HT1080 (cell line): Measurements from ENCODE around the gene ITPKB. TPM values are rescaled to one million over a fixed set of nuclear protein-coding genes. Genes with fewer than 3 reads are reported as not detected.

Experiments
- DNase-seq: peaks from one replicate; pipeline ENCODE4 v3.0.0-alpha.2; 2015; ENCODE audit warnings: low read depth
- total RNA-seq: library from RNA; depleted of rRNA; stranded (reverse); fragments of >200 nt; shearing (Covaris generic); gene quantifications from 2 replicates; pipeline ENCODE4 v1.2.3, GENCODE V29; 2014

The ITPKB gene
- total RNA-seq, 1 experiment from 2014 or later = 8.0 TPM

DNA sequence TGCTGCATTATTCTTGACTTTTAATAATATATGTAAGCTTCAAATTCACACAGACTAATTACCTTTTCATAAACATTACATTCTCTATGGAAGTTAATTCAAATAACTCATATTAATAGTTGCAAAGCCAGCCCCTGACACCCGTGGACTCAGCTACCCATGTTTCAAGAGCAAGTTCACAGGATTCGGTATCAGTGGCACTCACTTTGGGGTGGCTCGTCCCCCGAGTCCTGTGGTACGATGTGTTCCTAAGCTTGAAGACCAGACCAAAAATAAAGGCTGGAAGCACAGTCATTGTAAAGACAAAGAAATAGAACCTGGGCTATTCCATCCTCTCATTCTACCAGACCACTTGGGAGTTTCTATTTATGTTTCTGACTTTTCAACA lies 70.9 kb downstream of the ITPKB start:
- DNase-seq = no peak

DNA sequence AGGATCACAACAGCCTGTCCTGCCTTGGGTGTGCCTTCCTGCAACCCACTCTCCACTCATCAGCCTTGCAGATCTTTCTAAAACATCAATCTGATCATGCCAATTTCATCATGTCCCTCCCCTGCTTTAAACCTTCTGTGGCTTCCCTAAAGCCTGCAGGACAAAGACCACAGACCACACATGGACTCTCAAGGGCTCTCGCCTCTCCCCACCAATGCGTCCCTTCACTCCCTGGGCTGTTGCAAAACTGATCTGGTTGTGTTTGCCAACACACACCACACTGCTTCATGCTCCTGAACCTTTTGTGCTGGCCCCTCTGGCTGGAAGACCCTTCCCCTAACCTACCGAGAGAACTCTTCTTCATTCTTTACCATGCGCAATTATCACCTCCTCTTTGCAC lies 72.4 kb downstream of the ITPKB start:
- DNase-seq = no peak

DNA sequence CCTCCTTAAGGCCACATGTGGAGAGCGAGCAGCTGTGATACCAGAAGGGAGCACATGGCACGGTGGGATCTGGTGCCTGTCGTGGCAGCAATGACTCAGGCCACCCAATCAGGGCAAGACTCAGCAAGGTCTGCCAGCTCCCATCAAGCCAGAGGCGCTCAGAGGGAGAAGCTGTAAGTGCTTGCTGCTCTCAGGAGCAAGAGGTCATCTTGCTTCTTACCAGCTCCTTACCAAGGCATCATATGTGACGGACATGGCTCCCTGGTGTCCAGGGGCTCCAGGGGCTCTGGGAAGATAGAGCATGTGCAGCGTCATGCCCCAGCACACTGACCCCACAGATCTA lies 72.9 kb downstream of the ITPKB start:
- no peak for DNase-seq

DNA sequence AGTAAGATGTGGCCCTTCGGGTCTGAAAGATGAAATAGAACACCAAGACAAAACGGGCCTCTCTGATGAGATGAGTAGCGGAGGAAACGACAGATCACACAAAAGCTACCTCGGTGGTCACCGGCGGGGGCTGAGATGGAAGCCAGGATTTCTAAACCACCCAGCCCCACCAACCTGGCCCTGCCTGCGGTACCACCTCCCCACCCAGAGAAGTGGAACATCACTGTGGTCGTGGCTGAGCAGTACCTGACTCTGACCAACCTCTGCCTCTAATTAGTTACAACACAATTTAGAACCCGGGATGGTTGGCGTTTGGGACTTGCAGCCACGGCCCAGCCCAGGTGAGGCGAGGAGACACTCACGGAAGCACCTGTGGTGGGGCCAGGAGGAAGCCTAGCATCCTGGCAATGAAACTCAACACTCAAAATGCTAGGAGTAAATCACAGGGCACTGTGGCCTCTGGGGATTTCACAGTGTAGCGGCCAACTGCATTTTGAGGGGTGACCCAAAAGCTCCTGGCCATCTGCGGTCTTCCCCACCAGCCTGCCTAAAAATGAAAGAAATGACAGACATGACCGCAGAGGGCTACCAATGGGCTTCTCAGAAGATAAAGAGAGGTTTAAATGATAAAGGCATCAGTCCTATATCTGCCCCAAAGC lies 73.4 kb downstream of the ITPKB start:
- no peak for DNase-seq

DNA sequence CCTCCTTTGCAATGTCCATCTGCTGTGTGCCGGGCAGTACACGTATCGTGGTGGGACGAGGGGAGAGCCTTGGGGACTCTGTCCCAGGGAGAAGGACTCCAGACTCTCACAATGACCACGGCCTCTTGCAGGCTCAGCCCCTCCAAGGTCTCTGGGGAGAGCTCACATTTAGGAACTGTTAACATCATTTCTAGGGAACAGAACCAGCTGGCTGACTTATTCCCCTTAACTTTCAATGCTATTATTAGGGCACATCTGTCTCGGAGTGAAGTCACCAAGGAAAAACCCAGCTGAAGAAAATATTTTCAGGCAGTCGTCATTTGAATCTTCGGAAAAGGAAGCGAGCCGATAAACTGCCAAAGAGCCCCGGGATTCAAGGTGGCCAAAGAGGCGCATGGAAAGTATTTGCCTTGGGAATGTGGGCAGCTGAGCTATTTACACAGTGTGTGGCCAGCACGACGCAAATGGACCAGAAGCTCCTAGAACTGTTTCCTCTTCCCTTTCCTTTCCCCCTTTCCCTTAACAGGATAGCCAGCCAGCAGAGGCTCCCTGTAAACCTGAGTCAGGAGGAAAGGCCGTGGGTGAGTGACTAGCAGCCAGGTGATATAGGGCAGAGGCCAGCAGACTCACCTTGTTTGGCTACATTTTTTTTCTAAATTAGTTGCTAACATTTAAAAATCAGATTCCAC lies 74.5 kb downstream of the ITPKB start:
- DNase-seq = no peak

DNA sequence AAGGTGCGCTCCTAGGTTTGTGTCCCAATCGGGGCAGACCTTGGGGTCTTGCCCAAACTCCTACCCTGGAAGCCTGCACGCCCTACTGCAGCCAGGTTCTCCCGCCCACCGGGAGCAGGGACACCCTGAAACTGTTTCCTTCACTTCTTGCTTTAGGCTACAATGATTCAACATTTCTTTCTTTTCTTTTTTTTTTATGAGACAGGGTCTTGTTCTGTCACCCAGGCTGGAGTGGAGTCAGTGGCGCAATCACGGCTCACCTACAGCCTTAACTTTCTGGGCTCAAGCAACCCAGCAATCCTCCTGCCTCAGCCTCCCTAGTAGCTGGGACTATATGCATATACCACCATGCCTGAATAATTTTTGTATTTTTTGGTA lies 75.8 kb downstream of the ITPKB start:
- DNase-seq = no peak

DNA sequence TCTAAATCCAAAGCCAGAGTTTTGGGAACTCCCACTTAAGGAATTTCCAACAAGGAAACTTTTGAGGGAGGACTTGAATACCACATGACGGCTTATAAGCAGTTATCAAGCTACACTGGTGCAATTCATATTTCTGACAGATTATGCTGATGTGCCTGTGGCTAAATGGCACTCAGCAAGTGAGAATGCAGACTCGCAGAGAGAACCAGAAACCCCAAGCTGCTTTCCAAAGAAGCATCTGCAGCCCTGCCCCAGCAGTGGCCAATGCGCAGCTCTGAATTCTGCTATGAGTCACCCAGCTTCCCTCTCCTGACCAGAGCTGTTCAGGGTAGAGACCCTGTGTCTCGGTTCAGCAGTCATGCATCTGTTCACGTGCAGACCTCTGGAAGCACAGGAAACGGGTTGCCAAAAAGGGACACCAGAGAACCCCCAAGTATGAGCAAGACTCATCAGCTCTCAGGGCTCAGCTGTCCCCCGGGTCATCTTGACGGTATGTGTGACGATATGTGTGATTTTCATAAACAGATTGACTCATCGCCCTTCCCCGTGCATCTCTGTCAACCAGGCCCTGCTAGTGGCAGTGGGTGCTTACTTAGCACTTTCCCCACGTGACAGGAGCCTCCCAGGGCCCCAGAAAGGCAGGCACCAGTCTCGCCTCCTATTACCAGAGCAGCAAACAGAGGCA lies 76.3 kb downstream of the ITPKB start:
- DNase-seq = peak; percentile 98

DNA sequence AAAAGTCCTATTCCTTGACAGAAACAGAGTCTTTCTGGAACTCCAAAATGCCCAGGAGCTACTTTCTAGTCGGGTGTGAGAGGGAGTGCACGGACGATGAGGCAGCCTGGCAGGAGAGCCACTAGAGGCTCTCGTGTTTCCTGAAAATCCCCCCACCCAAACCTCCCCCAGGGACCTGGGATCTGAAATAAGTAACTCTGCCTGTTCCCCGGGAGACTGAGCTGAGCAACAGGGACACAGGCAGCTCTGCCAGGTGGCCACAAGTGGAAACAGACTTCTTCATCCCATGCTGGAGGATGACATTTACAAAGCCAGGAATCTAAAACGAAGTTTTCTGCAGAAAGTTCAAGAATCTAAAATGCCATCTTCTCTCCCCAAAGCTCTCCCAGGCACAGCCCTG lies 77.1 kb downstream of the ITPKB start:
- no peak for DNase-seq

DNA sequence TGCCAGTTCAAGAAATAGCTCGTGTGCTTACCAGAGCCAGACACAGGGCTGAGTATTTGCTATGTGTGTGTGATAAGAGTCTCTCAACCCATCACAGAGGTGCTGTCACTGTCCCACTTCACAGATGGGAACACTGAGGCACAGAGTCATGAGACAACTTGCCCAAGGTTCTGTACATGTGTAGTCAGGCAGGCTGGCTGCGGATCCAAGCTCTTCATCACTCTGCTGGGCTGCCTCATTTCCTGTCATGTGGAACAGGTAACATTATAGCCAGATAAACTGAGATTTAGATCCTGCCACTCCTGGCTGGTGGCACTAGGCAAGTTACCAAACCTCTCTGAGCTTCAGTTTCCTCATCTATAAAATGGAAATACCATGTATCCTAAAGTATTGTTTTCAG lies 77.8 kb downstream of the ITPKB start:
- peak; percentile 8 for DNase-seq

DNA sequence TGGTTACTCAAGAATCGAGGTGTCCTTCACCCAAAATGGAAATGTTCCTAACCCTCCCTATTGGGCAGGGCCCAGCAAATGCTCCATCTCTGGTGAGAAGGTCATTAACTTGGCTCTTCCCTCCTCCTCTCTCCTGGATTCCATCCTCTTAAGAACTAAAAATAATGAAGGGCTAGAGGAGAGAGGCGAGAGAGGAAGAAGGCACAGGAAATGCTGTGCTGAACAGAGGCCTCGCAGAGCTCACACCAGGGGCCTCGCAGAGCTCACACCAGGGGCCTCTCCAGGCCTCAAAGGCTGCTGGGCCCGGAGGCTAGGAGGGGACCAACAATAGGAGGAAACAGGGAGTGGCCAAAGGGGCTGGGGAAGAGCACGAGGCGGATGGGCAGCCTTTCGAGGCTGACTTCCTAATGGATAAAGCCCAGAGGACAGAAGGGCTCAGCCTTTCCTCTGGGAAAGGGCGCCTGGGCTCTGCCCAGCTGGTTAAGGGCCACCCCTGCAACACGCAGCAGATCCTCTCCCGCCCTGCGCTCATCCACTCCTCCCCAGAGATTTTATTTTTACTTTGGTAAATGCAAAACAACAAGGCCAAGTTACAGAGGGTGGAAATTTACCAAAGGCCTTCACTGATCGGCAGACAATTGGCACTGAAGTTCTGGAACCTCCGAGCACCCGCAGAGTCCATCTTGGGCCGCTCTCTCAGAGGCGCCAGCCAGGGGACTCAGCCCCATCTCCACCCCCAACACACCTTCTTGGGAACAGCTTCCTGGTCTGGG lies 78.5 kb downstream of the ITPKB start:
- DNase-seq = no peak

DNA sequence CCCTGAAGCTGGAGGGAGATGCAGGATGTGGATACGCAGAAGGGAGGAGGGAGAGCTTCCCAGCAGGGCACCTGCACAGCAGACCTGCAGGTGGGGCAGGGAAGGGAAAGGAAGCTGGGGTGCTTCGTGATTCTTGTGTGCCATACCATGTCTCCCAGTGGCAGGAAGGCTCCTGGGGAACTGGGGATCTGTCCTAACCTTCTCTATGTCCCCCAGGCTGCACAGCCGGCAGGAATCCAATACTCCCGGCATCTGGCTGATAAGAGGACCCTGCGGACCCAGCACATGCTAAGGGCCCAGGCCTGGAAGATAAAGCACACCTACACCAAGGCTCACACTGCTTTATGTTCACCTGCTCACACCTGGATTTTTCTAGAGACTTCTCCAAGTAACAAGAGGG lies 79.4 kb downstream of the ITPKB start:
- no peak for DNase-seq

DNA sequence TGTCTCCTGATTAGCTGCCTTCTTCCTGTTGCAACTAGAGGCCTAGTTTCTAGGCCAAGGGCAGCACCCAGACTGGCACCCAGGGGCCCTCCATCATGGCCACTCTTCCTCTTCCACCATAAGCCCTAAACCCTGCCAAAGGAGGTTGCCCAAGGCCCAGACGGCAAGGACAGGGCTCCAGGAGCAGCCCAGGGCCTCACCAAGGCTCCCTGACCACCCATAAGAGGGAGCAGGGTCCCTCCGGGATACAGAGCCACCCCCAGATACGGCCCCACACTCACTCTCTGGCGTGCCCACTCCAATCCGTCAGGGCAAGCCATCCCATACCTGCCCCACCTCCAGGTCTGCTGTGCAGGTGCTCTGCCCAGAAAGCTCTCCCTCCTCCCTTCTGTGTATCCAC lies 79.9 kb downstream of the ITPKB start:
- no peak for DNase-seq

DNA sequence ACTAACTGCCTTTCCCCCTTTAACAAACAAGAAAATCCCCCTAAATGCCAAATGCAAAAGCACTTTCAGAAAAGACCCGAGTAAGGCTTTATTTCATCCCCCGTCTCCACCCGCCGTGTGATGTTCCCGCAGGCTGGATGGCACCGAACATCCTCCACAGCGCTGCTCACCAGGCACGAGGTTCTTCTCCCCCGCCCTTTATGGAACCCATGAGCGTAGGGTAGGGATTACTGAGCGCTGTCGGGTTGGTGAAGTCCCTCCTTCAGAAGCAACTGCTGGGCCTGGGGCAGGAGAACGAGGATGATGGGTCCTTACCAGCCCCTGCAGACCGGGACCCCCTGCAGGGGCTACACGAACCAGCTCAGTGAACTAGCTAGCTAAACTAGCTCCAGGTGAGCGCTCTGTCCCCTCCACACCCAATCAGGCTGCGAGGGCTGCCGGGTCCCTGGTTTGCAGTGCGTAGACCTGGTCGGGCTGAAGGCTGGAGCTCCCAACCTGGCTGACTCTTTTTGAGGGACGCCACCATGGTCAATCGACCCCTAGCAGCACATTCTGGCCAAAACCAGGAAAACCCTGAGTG lies 80.4 kb downstream of the ITPKB start:
- no peak for DNase-seq

DNA sequence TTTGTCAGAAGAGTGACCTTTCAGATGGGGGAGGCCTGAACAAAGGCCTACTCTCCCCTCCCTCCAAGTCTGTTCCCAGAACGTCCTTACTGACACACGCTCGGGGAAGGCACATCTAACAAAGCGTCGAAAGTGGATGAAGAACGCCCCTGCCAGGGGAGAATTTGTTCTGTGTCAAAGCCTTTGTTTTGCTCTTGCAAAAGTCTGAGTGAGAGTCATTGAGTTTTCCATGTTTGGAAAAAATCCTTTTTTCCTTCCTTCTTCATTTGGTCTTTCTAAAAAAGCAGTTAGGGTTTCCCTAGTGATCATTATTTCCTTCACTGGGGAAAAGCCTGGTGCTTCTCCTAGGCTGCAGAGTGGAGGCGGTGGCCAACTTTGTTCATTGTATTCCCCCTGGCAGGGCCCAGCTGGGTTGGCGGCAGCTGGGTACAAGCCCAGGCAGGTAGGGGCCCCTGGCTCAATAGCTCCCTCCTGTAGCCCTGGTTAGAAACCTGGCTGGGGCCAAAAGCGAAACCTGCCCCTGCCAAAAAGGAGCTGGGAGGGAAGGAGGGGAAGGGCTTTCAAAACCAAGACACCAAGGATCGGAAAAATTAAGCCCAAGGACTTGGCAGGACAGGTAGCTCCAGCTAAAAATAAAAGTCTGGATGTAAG lies 81.1 kb downstream of the ITPKB start:
- DNase-seq = no peak

DNA sequence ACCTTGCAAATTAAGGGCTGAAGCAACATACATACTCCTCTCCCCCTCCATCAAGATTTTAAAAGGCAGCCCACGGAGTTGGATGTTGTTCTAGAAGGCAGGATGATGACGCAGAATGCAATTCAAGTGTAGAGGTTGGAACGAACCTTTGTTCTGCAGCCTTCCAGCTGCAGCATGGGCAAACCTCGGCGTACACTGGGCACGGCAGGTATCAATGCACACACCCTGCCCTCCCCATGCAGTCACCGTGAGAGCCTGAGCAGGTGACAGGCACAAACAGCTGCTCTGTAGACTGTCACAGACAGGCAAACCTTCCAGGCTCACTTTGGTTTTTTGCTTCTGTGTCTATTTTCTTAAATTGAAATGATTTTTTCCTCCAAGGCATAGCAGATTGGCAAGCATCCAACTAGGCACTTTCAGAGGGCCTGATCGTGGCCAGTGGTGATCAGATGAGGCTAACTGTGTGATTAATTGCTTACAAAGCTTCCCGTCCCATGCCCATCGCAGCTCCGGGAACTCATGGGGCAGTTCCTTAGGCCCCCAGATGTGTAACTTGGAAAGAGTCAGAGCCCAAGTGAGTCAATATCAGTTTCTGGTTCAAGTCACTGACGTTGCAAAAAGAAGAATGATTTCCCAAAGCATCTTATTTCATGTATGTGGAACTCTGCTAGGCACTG lies 82.3 kb downstream of the ITPKB start:
- DNase-seq = peak; percentile 86

DNA sequence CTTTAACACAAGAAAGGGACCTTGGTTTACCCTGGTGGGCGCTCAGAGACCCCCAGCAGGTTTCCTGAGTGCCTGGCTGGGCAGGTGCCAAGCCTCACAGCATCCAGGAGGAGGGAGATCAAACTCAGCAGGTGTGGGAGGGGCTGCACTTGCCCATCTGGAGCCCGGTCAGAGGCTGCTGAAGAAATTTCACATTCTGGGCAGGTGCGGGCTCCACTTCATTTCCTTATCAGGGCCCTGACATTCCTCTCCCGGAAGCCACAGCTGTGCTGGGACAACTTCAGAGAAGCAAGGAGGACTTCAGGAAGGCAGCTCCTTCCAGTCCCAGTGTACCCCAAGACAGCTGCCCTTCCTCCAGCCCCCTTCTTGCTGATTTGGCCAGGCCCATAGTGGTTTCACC lies 82.9 kb downstream of the ITPKB start:
- no peak for DNase-seq

DNA sequence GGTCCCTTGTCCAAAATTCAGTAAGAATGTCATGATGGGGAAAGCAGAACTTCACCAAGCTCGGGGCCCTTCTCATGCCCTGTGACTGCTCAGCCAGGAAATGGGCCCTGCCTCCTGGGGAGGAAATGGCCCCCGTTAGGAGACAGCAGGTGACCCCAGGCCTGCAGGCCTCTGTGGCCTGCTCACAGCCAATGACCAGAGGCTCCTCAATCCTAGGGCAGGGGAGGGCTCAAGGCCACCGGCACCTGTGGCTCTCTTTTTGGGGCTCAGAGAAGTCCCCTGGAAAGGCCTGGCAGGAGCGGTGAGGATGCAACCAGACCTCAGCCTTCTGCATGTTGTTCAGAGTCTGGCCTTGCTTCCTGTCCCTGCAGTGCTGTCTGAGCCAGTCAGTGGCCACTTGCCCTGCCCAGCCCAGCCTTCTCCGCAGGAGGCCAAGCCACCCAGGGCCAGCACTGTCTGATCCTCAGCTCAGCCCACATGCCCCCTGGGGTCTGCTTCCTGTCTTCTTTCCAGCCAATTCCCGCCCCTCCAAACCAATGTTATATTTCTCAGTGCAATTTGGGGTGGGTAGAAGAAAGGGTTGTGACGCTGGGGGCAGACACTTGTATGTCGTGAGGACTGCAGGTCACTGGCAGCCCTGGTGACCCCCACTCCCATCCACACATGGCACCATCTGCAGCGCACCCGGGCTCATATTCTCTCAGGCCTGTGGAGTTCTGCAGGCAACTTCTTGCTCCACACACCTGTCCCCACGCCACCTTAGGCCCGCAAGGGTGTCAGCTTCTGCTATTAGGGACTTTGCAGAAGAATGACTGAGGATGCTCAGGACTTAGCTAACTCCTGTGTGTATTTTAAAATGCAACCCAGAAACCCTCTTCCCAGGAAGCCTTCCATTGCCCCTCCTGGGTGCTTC lies 83.6 kb downstream of the ITPKB start:
- DNase-seq = peak; percentile 47

DNA sequence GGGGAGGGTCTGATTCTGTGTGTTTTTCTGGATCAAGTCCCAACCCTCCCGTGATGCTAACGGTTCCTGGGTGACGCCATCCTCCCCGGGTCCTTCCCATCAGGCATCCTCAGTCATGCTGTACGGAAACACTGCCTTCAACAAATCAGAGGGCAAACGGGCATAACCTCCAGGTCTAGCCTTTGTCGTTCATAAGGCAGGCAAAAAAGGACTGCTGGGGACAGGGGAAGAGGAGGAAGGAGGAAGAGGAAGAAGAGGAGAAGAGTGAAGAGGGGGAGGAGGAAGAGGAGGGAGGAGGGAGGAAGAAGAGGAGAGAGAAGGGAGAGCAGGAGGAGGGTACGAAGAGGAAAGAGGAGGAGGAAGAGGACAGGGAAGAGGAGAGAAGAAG lies 84.4 kb downstream of the ITPKB start:
- DNase-seq = no peak

DNA sequence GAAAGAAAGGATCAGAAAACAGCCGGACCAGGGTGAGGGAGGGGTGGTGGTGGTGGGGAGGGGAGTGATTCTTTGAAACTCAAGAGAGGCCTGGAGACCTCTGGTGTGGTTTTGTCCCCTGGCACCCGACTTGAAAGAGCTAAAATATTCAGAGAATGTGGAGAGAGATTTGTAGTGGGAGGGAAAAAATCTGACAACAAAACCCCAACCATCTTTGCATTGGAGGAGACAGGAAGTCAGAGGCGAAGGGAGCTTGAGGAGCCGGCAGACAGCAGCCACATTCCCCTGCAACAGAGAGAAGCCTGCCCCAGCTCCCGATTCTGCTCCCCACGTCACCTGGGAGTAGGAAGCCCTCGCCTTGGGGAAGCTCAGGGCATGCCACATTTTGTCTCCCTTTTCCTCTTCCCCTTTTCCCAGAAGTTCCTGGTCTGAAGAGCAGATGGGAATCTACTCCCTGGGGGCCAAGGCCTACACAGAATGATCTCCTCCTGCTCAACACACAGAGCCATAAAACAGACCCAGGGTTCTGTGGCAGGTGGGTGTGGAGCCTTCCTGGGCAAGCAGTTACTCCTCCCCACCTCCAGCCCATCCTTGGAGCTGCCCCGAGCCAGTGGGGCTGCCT lies 84.9 kb downstream of the ITPKB start:
- peak; percentile 39 for DNase-seq
